Glomerular endothelial cell (primary cell): ENCODE measurements around the gene DNAH5. TPM values are rescaled to one million over a fixed set of nuclear protein-coding genes. Genes with fewer than 3 reads are reported as not detected.
"Not testable (repeated sequence)": the region's sequence is repeated elsewhere in the genome, so short reads cannot be mapped to it uniquely, and the experiment has no call there.

ENCODE experiments used
- DNase-seq: peaks from one replicate; pipeline ENCODE4 v3.0.0-alpha.2; 2011; ENCODE audit warnings: low read depth, low spot score; ENCODE audit errors: extremely low read depth
- total RNA-seq: library from RNA; depleted of rRNA; stranded (reverse); fragments of >200 nt; gene quantifications from 2 replicates; pipeline ENCODE4 v1.2.3, GENCODE V29; 2015

The DNAH5 gene
- total RNA-seq, 1 donor from 2014 or later = 2.0 TPM

GRCh38 chr5:13843175-13843846 is 101.2 kb downstream of the DNAH5 start:
- DNase-seq = no peak

DNA sequence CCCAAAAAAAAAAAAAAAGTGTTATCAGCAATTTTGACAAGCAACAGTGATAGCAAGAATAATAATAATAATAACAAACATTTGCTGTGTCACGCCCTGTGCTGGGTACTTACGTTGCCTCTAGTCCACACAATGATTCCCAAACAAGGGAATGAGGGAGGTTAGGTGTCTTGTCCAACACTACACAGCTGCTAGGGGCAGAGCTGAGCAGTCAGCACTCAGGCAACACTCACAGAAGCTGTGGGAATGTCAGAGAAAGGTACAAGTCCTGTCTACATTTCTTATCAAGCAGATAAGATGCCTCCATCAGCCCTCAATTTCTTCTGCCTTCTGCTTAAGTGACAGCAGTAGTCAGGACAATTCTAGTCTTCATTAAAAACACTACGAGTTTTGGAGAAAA is 111.0 kb downstream of the DNAH5 start:
- no peak for DNase-seq

- DNase-seq = no peak
Measured at GRCh38 chr5:13831351-13831750, 113.1 kb downstream of the DNAH5 start.

DNA sequence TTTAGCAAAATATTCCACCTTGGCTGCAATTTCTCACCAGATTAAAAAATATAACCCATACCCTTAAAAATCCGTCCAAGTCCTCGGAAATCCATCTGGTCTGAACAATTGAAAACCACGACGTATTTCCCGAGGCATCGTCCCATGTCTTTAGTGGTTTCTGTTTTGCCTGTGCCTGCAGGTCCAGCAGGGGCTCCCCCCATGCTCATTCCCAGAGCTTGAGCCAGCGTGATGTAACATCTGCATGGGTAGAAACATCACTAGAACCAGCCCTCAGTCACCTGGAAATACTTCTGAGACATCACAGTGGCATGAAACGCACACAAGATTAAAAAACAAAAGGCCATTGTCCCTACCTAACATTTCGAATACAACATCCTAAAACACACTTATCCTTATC is 114.0 kb downstream of the DNAH5 start:
- DNase-seq = no peak

DNA sequence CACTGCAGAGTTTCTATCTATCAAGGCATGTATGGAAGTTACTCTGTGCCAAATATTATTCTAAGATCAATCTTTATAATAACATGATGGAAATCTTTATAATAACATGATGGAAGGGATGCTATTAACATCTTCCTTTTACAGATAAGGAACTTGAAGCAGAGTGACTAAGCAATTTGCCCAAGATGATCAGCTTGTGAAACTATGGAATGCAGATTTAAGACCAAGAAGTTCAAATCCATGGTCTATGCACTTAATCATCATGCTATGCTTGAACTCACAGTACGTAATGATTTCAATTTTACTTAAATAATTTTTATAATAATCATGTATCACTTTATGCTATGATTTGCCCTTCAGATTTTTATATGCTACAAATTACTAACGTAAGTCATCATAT is 123.1 kb downstream of the DNAH5 start:
- no peak for DNase-seq

GRCh38 chr5:13816126-13816525 is 128.4 kb downstream of the DNAH5 start:
- DNase-seq = no peak

DNA sequence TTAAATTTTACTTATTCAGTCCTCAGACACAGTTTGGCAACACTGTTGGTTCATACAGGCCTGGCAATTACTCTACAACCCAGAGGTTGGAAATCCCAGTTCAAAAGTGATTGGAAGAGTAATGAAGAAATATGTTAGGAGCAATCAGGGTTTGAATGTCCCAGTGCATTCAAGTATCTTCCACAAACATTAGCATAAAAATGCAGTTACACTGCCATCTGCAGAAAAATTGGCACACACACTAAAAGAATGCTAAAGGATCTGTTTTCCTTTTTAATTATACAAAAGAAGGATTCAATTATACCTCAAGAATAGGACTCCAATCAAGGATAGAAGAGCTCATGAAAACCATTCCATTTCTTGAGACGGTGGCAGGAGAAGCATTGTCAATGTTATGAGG is 130.2 kb downstream of the DNAH5 start:
- no peak for DNase-seq

- no peak for DNase-seq
Measured at GRCh38 chr5:13809921-13810320, 134.6 kb downstream of the DNAH5 start.

DNA sequence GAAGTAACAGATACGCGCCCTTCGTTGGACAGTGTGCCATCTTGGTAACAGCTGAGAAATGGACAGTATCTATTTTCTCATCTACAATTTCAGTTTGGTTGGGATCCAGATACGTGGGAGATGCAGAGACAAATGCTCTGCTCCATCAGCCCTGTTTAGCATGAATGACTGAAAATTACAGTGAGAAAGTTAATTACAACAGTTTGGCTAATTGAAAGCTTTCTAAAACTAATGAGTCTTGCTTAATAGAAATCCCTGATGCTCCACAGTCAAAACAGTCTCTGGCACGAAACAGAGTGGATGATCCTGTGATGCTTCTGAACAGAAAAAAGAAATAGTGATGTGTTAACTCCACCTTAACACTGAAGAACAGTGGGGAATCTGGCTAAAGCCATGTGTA is 140.2 kb downstream of the DNAH5 start:
- DNase-seq = no peak

DNA sequence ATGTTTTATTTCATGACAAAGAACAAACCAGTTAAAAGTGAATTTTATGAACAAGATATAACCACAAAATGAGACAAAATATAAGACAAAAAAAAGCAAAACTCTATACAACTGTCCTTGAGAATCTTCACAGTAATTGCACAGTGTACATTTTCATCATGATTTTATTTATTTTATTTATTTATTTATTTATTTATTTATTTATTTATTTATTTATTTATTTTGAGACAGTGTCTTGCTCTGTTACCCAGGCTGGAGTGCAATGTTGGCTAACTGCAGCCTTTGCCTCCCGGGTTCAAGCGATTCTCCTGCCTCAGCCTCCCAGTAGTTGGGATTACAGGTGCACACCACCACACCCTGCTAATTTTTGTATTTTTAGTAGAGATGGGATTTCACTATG is 145.9 kb downstream of the DNAH5 start:
- not testable (repeated sequence) for DNase-seq

- DNase-seq = no peak
Measured at GRCh38 chr5:13785781-13786415, 158.6 kb downstream of the DNAH5 start.

DNA sequence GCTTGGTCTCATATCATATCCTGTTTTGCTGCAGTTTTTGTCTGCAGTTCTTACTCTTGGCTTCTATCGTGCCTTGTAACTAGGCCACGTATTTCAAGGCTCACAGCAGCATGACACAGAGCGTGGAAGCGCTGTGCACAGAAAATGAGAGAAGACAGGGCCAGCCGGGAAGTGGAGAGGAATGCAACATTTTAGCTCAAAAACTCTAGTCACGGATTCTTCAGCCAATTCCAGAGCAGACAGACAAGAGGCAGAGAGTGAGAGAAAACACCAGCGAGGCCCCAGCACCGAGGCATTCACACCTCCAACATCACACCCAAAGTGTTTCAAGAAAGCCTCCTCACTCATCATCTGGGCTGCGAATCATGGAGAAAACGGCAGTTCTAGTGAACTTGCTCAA is 160.8 kb downstream of the DNAH5 start:
- DNase-seq = no peak

DNA sequence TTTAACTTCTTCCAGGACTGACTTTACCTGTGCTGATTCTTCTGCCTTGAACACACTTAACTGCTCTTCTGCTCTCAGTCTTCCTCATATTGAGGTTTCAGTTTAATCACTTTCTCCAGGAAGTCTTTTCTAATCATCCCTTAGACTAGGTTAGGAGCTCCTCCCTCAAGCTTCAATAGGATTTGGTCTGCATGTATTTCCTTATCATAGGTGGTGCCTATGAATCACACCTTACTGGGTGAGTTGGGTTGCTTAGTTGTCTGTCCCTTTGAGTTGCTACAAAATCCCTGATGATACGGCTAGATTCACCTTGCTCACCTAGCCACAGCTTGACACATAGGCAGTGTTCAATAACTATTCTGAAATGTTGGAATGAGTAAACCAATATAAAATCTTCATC is 164.4 kb downstream of the DNAH5 start:
- no peak for DNase-seq

GRCh38 chr5:13773649-13774048 is 170.8 kb downstream of the DNAH5 start:
- DNase-seq = no peak

- DNase-seq = no peak
Measured at GRCh38 chr5:13771011-13771571, 173.4 kb downstream of the DNAH5 start.

GRCh38 chr5:13766236-13766635 is 178.3 kb downstream of the DNAH5 start:
- no peak for DNase-seq

- DNase-seq = no peak
Measured at GRCh38 chr5:13763719-13764118, 180.8 kb downstream of the DNAH5 start.

DNA sequence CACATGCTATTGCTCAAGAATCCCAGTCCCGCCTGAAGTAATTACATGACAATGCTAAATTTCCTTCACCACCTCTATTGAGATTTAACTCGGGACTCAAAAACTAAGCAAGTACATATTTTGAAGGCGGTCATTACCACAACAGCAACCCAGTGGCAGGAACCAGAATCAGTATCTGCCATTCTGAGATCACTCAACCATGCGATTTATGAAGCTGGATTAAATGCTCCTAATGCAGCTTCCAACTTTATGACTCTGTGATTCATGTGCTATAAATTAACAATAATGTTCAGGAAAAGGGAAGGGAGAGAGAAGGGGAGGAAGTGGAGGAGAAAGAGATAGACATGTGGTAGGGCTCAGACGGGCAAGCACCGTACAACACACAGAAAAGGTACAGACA is 194.7 kb downstream of the DNAH5 start:
- DNase-seq = no peak

- DNase-seq = no peak
Measured at GRCh38 chr5:13746026-13746425, 198.5 kb downstream of the DNAH5 start.

DNA sequence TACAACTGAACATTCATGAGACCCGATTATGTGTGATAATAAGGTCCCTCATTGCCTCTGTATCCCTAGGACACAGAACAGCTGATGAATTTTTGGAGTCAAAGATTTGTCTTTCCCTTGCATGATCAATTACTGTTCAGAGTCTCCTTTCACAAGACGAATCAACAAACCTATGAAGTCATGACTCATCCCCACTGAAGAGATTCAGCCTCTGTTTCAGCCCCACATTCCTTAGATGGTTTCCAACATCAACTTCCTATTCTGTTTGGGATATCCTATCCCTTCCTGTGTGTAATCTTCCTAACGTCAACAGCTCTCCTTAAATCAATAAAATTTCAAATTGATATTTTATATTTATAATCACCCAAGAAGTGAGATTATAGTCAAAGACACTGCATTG is 199.0 kb downstream of the DNAH5 start:
- DNase-seq = no peak

DNA sequence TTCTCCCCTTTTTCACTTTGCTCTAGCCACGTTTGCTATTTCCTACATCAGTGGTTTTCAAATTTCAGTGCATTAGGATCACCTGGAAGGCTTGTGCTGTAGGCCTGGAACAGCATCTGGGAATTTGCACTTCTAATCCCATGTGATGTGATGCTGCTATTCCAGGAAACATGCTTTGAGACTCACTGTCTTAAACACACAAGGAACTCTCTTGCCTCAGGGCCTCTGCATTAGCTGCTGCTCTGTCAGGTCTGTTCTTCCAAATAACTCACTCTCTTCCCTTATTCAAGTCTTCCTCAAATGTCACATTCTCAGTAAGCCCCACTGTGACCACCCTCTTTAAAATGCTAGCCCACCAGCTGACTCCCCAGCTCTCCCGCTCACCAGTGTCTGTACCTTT is 204.0 kb downstream of the DNAH5 start:
- DNase-seq = no peak

- DNase-seq = no peak
Measured at GRCh38 chr5:13739479-13739878, 205.0 kb downstream of the DNAH5 start.
